NCI-H774 (cell line): ENCODE measurements around the gene THEM4.

Experiments used
- DNase-seq: peaks from one replicate; lab custom pipeline; 2025; lab: John Stamatoyannopoulos, UW

Gene THEM4

GRCh38 chr1:151837884-151838221, 71.5 kb downstream of the THEM4 start:
- no peak for DNase-seq

GRCh38 chr1:151837197-151837596, 72.1 kb downstream of the THEM4 start:
- no peak for DNase-seq

- no peak for DNase-seq
Observed at GRCh38 chr1:151835596-151835995, 73.7 kb downstream of the THEM4 start.

GRCh38 chr1:151834239-151834638, 75.1 kb downstream of the THEM4 start:
- no peak for DNase-seq

- DNase-seq: no peak
Observed at GRCh38 chr1:151833172-151833900, 76.0 kb downstream of the THEM4 start.

- peak; percentile 85 for DNase-seq
Observed at GRCh38 chr1:151832318-151832980, 76.9 kb downstream of the THEM4 start.

- peak; percentile 2 for DNase-seq
Observed at GRCh38 chr1:151831605-151832004, 77.7 kb downstream of the THEM4 start, which contains the start of gene RORC. TSS of gene RORC (minus strand) at chr1:151831802. CDS start at chr1:151831764, 38 bp downstream.

GRCh38 chr1:151831256-151831591, 78.1 kb downstream of the THEM4 start:
- no peak for DNase-seq

- DNase-seq: no peak
Observed at GRCh38 chr1:151830055-151830454, 79.3 kb downstream of the THEM4 start.

GRCh38 chr1:151829352-151830046, 79.8 kb downstream of the THEM4 start:
- no peak for DNase-seq

- DNase-seq: no peak
Observed at GRCh38 chr1:151828921-151829320, 80.4 kb downstream of the THEM4 start.

- no peak for DNase-seq
Observed at GRCh38 chr1:151827853-151828252, 81.5 kb downstream of the THEM4 start.

- no peak for DNase-seq
Observed at GRCh38 chr1:151825751-151826660, 83.3 kb downstream of the THEM4 start.

- DNase-seq: no peak
Observed at GRCh38 chr1:151825204-151825603, 84.1 kb downstream of the THEM4 start.
